Stimulated activated CD4-positive, alpha-beta T cell treated with anti-CD3 and anti-CD28 coated beads, Interleukin-12 subunit alpha, Interleukin-12 subunit beta, amount 100 ng/mL, for 4 hours (primary cell): ENCODE data around the gene PCDH18.
"Not testable (repeated sequence)": the region's sequence is repeated elsewhere in the genome, so short reads cannot be mapped to it uniquely, and the experiment has no call there.

Experiments used
- DNase-seq: peaks from one replicate; pipeline ENCODE4 v3.0.0-alpha.2; 2020

PCDH18 gene, protein sequence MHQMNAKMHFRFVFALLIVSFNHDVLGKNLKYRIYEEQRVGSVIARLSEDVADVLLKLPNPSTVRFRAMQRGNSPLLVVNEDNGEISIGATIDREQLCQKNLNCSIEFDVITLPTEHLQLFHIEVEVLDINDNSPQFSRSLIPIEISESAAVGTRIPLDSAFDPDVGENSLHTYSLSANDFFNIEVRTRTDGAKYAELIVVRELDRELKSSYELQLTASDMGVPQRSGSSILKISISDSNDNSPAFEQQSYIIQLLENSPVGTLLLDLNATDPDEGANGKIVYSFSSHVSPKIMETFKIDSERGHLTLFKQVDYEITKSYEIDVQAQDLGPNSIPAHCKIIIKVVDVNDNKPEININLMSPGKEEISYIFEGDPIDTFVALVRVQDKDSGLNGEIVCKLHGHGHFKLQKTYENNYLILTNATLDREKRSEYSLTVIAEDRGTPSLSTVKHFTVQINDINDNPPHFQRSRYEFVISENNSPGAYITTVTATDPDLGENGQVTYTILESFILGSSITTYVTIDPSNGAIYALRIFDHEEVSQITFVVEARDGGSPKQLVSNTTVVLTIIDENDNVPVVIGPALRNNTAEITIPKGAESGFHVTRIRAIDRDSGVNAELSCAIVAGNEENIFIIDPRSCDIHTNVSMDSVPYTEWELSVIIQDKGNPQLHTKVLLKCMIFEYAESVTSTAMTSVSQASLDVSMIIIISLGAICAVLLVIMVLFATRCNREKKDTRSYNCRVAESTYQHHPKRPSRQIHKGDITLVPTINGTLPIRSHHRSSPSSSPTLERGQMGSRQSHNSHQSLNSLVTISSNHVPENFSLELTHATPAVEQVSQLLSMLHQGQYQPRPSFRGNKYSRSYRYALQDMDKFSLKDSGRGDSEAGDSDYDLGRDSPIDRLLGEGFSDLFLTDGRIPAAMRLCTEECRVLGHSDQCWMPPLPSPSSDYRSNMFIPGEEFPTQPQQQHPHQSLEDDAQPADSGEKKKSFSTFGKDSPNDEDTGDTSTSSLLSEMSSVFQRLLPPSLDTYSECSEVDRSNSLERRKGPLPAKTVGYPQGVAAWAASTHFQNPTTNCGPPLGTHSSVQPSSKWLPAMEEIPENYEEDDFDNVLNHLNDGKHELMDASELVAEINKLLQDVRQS

DNA sequence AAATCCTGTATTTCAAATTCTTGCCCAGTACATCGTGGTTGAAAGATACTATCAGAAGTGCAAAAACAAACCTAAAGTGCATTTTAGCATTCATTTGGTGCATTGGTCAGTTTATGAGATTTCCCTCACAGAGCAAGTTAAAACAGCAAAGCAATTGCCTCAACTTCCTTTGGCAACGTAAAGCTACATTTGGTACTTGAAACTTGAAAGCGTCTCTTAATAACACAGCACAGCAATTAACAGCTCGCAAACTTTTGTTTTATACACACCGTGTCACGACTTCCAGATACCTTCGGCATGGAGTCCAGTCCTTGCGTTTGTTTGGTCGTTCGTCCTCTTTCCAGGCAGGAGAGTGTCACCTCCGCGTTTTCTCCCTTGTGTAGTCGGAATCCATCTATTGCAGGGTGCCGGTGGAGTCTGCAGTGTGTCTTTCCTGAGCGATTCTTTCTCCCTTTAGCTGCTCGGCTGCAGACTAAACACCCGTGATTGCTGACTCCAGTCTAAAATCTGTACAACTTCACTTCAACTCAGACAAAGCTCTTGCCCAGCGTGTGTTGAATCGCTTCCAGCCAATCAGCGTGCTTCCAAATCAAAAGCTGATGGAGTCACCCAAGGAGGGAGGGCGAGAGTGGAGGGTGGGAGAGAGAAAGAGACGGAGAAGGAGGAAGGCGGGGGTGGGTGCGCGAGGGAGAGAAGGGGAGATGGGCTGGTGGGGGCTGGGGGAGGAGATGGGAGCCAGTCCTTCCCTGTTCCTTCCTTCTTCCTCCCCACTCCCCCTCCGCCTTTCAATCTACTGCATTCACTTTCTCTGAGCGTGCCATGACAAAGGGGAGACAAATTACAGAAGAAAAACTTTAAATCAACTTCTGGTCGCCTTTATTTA, at the start of gene PCDH18:
Gene PCDH18, minus strand, starts transcription at position 509 of the 883 bp plus-strand sequence. Its CDS starts 406 bp downstream, at position 103.
- DNase-seq, result no peak

DNA sequence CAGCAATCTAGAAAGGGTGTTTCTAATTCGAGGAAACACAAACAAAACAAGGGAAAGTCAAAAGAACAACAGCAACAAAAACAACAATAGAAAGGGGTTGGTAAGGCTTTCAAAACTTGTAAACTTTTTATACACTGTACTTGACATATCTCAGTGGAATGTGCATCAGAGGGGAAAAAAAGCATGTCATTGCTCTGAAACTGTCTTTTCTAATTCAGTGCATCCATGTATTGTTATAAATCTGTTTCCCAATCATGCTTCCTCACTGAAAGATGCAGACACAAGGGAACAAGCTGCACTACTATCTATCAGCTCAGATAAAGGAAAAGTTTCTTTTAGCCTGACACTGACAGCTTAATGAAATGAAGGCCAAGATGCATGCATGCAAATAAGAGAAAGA, 44.2 kb upstream of the PCDH18 start:
- DNase-seq, result no peak

DNA sequence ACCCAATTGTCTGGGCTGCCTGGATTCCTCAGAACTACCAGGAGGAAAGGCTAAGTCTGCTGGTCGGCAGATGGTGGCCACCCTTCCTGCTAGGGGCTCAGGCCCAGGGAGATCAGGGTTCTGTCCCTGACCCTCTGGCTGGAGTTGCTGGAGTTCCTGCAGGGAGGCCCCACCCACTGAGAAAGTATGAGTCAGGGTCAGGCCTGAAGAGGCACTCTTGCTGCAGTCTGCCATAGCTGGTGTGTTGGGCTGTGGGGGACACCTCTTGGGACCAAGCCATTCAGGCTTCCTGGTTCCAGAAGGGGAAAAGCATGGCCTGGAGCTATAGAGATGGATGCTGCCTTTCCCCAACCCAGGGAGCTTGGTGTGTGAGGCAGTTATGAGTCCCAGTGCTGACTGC, 40.4 kb upstream of the PCDH18 start:
- no peak for DNase-seq

DNA sequence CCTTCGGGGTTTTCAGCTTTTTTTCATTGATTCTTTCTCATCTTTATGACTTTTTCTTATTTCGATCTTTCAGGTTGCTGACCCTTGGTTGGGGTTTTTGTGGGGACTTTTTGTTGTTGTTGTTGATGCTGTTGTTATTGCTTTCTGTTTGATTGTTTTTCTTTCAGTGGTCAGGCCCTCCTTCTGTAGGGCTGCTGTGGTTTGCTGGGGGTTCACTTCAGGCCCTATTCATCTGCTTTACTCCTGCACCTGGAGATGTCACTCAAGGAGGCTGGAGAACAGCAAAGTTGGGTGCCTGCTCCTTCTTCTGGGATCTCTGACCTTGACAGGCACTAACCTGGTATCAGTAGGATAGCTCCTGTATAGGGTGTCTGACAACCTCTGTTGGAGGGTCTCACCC, 39.9 kb upstream of the PCDH18 start:
- DNase-seq, result no peak

DNA sequence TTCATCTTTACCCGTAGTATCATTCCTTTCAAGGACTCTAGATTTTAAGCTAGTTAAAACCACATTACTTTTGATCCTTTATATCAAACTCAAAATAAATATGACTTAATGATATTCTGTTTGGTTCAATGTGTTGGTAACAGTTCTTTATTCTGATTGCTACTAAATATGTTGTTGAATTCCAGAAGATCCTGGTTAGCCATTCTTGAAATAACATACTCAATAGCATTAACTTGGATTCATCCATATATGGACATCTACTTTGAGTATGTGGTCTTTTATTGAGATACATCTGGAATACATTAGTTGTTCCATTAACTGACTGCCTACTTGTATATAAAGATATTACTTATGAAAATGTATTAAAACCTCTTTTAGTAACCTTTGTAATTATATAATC, 27.5 kb upstream of the PCDH18 start:
- no peak for DNase-seq

DNA sequence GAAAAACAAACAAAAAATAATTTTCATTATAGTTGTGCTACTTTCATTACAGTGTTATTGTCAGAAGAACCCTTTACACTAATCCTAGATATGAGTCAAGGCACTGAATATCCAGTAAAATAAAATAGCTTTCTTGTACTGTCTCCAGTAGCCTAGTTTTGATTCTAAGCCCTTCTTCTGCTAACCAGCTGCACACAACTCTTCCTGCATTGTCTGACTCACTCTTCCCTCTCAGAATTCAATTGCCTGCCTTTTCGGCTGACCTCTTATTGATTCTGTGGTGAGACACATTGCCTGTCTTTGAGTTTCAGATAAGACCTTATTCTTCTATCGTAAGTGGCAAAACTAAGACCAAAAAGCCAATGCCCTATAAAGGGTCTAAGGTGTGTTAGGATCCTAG, 26.7 kb upstream of the PCDH18 start:
- no peak for DNase-seq

DNA sequence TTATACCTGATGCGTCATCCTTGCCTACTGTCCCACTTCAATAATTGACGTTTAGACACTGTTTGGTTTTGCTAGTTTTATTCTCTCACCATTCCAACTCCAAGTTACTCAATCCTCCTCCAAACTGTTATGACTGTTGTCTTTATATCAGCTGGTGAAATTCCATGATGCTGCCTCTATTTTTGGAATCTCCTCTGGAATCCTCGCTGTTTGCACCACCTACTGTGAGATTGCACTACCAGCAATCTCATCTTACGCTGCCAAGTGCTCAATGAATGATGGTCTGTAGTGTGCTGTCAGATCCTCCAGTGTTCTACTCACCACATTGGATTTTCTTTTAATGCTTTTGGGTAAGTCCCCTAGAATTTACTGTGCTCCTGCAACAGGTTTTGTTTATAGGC, 13.2 kb upstream of the PCDH18 start:
- no peak for DNase-seq

DNA sequence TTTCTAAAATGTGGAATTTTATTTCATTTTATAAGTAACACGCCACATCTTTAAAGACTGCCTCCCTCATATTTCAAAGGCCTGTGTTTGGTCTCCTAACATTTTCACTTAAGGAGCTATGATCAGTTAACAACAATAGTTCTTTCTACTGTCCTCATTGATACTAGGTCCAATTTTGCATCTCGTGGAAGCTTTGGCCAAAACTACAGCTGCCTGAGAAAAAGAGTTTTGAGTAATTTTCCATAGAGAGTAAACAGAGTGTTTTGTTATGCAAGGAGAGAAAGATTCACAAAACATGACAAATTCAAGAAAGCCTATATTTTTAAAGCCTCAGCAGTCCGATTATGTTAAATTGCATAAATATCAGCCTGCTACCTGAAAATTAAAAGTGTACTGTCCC, 11.4 kb upstream of the PCDH18 start:
- DNase-seq, result no peak

DNA sequence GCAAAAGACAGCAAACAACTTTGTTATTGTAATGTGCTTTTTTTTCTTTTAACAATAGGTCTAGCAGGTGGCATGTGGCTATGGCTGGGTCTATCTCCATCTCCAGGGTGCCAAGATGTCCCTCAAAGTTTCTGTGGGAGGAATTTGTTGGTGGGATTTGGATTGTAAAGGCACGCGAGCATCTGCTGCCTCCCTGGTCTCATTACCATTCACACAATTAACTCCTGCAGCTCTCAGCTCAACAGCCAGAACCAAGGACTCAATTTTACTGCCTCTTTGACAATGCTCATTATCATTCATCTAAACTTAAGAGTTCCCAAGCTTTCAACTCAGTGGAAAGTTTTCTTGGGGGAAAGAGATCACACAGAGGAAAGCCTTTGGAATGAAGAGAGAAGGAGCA, 10.9 kb upstream of the PCDH18 start:
- no peak for DNase-seq

DNA sequence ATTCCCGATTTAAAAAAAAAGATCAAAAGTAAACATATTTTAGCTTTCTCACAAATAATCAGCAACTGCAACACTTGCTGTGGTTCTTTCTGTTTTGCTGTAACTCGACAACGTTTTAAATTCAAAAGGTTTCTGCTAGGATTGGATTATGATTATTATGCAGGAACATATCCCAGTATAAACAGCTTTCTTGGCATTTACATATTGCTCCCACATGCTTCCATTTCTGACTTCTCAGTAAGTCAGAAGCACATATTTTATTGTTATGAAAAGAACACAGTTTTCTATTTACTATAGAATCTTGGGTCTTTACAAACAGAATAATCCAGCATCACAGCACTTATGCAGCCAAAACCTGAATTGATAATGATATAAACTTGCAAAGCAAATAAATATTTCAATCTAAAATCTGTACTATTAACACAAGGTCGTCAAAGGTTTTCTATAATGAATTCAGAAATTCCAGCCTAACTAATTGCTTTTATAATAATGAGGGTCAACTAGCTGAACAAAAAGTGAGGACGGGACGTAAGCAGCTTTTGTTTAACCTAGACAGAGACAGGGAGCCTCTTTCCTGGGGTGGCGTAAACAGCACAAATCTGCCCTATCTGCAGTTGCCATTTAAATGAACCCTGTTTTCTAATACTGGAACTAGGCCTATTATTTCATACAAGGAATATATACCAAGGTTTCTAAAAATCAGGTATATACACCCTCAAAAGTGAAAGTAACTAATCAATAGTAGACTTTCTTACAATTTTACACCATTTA, 9.8 kb upstream of the PCDH18 start:
- DNase-seq, result no peak

DNA sequence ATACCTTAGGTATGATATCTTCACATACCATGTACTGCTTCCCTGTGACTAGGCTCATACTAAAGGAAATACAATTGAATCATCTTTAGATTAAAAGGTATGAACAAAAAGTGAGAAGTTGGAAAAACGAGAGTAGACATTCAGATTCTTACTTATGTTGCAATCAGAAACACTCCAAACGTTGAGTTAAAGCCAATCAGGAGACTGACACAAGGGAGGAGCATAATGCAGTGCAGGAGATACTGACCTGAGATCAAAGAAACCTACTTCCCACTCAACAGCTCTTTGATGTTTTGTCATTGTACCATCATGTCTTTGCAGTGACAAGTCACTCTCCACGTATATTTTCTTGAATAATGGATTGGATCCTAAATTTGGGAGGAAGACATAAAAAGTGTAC, 8.9 kb upstream of the PCDH18 start:
- DNase-seq, result no peak

DNA sequence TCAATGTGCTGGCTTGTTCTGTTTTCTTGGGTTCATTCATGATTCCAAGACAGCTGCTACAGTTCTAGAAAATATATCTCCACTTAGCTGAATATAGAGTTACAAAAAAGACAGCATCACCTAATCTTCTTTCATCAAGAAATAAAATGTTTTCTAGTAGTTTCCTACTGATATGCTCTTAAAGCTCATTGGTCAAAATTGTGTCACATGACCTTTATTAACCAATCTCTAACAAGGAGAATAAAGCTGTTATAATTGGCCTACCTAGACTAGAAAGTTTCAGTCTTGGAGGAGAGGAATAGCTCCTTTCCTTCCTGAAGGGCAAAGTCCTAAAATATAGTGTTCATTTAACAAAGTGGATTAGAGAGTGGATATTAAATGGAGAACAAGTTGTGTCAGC, 8.1 kb upstream of the PCDH18 start:
- DNase-seq, result no peak

DNA sequence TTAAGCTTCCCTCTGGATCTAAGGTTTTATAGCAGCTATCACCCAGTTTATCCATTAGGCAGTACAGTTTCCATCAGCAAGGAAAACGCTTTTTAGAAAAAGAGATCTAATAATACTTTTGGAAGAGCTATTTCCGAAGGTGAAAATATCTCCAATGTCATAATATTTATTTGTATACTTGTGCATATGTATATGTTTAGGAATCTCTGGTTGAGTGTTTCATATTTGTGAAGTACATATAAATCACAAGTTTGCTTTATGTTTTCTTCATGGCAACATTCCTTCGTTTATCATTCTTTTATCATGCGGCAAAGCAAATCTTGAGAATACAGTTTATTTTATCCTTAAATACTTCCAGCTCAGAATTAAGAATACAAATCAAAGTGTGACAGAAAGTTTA, 6.2 kb upstream of the PCDH18 start:
- no peak for DNase-seq

DNA sequence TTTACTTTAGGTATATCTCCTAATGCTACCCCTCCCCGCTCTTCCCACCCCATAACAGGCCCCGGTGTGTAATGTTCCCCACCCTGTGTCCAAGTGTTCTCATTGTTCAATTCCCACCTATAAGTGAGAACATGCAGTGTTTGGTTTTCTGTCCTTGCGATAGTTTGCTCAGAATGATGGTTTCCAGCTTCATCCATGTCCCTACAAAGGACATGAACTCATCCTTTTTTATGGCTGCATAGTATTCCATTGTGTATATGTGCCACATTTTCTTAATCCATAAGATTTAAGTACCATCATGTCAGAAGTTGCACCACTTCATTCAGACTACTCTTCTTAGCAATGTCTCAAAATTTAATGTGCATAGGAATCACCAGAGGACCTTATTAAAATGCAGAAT, 5.5 kb upstream of the PCDH18 start:
- DNase-seq, result not testable (repeated sequence)

DNA sequence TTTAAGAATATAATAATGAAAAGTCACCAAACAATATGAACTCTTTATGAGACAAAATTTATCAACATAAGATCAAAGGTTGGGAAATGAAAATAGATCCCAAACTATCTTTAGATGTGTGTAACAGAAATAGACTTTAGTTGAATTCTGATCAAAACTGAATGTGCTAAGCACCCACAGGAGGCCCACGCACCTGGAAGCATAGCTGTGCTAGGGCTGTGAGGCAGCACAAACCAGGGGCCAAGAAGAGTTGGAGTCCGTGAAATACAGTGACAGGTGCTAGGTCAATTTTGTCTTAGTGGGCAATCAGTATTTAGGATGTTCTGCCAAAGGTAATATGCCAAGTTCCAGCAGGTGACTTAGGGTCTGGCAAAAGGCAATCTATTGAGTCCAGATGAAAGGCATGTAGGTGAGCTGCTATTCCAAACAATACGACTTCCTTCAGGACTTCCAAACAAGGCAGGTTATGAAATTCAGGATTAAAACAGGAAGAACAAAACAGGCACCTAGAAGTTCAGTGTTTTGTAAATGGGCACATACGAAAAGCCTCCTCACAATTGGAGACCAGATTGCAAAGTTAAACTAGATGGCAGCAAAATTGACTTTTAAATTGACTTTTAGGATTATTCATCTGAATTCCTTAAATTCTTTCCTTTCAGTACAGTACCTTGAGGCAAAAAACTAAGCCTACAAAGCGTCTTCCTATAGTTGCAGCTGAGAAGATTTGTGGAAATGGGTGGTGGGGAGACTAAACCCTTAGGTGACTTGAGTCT, 4.7 kb upstream of the PCDH18 start:
- DNase-seq, result no peak

DNA sequence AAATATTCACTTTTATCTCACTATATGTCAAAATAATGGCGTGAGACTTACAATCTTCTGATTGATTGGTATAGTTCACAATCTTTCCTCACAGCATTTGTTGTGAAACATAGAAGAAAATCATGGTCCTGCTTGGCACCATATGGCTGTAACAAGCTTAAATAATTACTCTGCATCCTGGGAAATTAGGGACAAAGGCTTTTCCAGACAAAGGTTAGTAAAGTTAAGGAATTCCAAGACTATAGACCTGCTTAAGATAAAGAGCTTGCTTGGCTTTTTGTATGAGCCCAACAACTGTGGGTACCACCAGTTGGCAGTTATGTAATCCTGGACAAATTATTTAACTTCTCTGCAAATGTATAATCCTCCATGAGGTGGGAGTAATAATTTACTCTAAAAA, 3.4 kb upstream of the PCDH18 start:
- DNase-seq, result no peak

DNA sequence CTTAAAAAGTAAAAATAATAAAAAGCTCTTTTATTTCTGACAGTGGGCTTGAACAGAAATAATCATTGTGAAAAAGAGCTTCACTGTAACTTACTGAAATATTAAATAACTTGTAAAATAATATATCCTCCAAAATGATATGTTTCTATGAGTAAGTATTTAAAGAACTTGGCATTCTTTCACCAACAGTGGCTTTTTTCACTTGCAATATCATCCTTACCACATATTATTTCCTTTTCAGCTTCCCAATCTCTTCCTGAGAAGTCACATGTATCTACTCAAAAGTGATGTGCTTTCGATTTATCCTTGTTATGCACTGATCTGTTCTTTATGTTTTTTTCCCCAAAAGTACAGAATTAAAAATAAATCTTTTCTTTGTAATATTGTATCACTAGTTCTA, 2.2 kb upstream of the PCDH18 start:
- DNase-seq, result no peak

DNA sequence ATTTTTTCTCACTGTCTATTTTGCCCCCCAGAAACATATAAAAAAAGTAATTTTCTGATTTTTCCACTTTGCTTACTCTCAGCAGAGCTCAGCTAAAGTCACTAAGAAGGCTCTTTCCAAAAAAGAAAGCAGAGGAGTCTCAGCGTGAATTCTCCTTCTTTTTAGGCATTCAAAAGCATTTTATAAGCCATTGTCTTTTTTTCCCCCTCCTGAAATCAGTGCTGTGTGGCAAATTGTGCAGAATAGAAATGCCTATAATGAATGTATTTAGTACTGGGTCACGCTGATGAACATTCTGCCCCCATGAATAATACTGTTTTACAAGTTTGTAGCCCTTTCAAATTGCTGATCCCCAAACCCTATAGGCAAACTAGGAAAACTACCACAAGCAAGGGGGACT, 1.6 kb upstream of the PCDH18 start:
- DNase-seq, result no peak

DNA sequence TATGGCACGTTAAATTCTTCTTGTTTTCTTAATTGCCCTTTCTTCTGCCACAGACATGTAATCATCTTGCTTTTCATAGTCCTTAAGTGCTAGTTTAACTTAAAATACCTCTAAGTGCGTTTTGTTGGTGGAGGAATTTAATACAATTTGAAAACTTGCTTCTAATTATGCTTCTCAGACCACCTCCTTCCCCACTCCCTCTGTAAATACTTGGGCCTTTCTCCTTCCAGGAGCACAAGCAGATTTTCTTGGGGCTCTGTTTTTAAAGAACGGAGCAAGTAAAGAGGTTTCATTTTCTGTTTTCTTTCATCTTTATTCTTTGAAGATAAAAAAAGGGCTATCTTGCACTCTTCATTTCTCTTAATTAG, 559 bp upstream of the PCDH18 start:
- no peak for DNase-seq

DNA sequence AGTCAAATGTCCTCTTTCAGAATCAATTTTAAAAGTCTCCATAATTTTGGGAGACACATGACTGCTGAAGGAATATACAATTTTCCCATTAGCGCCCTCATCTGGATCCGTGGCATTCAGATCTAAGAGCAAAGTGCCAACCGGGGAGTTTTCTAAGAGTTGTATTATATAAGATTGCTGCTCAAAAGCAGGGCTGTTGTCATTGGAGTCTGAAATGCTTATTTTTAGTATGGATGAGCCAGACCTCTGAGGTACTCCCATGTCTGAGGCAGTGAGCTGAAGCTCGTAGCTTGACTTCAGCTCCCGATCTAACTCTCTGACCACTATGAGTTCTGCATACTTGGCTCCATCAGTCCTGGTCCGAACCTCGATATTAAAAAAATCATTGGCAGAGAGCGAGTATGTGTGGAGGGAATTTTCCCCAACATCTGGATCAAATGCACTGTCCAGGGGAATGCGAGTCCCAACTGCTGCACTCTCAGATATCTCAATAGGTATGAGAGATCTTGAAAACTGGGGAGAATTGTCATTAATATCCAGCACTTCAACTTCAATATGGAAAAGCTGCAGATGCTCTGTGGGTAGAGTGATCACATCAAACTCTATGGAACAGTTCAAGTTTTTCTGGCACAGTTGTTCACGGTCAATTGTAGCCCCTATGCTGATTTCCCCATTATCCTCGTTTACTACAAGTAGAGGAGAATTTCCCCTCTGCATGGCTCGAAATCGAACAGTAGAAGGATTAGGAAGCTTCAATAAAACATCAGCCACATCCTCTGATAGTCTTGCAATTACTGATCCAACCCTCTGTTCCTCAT, 917 bp downstream of the PCDH18 start:
- no peak for DNase-seq
